ENCODE measurements around the gene ATP1B1. TPM values are rescaled to one million over a fixed set of nuclear protein-coding genes. Genes with fewer than 3 reads are reported as not detected.

ATP1B1 gene
- total and polyA plus RNA-seq, 11 donors: 165 to 640 (median 339) TPM

DNA sequence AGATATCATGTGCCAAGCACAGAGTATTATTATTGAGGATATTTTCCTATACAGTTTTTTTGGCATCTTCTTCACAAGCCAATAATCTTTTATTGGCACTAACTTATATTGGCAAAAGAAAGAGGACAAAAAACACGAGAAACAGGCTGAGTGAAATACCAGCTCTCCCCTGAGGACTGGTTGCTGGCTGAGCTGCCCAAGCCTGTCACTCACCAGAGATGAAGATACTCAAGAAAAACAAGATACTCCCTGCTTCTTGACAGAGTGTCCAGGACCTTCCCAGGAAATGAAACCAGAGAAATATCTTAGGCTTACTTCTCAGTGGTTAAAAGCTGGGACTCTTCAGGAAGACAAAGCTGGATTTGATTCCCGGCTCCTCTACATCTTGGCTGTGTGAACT, 35.9 kb upstream of the ATP1B1 start:
- H3K9me3 ChIP-seq: peaks cover 0 to 22% (median 10%) of the 10 kb centered on the region in 12 donors
- 44 to 71% (median 61%) methylated on average over 2 of the region's 2 CpGs for WGBS, 4 donors
- ATAC-seq (no peak), DNase-seq (no peak)
- no peak overlapping the region for H3K4me3 ChIP-seq
- peaks cover 0 to 5% (median 0%) of the 10 kb centered on the region in 12 donors for H3K4me1 ChIP-seq
- no peak for TF ChIP-seq POLR2A (IDR thresholded peaks at IDR 0.05)
- TF ChIP-seq, protein P1, sequence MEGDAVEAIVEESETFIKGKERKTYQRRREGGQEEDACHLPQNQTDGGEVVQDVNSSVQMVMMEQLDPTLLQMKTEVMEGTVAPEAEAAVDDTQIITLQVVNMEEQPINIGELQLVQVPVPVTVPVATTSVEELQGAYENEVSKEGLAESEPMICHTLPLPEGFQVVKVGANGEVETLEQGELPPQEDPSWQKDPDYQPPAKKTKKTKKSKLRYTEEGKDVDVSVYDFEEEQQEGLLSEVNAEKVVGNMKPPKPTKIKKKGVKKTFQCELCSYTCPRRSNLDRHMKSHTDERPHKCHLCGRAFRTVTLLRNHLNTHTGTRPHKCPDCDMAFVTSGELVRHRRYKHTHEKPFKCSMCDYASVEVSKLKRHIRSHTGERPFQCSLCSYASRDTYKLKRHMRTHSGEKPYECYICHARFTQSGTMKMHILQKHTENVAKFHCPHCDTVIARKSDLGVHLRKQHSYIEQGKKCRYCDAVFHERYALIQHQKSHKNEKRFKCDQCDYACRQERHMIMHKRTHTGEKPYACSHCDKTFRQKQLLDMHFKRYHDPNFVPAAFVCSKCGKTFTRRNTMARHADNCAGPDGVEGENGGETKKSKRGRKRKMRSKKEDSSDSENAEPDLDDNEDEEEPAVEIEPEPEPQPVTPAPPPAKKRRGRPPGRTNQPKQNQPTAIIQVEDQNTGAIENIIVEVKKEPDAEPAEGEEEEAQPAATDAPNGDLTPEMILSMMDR (IDR thresholded peaks at IDR 0.05): no peak
- H3K27me3 ChIP-seq: no peaks in the 10 kb centered on the region
- no peaks in the 10 kb centered on the region for H3K36me3 ChIP-seq
- intact Hi-C loops (cut with DNase I): no loop called here
- no peak overlapping the region for H3K27ac ChIP-seq

DNA sequence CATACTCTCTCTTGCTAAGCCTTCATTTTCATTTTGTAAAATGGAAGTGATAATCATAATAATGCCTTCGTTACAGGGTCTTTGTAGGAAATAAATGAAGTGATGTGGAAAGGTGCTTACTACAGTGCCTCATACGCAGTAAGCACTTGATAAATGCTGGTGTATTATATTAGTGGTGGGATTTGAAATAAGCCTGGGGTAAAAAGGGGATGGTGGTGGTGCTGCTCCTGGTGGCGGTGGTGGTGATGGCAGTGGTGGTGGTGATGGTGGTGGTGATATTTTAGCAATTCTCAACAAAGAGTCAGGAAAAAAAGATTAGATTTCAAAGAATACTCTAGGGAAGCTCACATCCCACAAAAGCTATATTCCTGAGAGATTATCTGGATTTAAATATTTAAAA, 35.5 kb upstream of the ATP1B1 start:
- DNase-seq (no peak), ATAC-seq (no peak)
- intact Hi-C loops (cut with DNase I): no loop called here
- TF ChIP-seq, protein P1 (IDR thresholded peaks at IDR 0.05): no peak
- no peak for TF ChIP-seq POLR2A (IDR thresholded peaks at IDR 0.05)
- Histone ChIP-seq H3K27me3 (no peaks in the 10 kb centered on the region), H3K4me3 (no peak overlapping the region), H3K36me3 (no peaks in the 10 kb centered on the region), H3K4me1 (peaks cover 0 to 5% (median 0%) of the 10 kb centered on the region in 12 donors), H3K27ac (no peak overlapping the region), H3K9me3 (peaks cover 0 to 22% (median 10%) of the 10 kb centered on the region in 12 donors)
- 86 to 90% (median 87%) methylated on average over 3 of the region's 3 CpGs for WGBS, 4 donors

DNA sequence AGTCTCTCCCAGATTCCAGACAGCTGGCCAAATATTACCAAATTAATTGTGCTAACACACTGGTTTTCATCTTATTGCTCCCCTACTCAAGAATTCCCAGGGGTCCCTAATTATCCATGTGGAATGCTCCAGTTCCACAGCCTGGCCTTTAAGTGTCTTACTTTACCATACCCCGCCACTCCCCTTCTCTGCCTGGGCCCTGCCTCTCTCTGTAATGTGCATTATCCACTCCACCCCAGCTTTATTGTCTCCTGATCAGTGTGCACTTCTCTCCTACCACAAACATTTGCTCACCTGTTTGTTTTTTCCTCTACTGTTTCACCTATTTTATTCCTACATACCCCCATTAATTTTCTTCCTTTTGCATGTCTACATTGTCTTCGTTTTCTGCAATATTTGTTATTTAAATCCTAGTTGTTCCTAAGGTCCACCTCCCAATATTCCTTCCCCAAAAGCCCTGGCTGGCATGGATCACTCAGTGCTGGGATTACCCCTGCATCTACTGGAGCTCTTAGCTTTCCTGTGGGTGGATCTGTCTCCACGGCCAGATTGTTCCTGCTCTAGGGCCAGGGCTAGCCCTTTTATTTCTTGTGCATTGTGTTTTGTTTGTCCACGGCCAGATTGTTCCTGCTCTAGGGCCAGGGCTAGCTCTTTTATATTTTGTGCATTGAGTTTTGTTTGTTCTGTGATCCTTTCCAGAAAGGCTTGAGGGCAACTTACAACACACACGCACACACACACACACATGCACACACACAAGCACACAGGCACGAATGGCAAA, 33.4 kb upstream of the ATP1B1 start:
- Histone ChIP-seq H3K27ac (no peak overlapping the region), H3K4me3 (no peak overlapping the region), H3K27me3 (no peaks in the 10 kb centered on the region), H3K9me3 (peaks cover 0 to 4% (median 0%) of the 10 kb centered on the region in 12 donors), H3K4me1 (peaks cover 0 to 5% (median 0%) of the 10 kb centered on the region in 12 donors), H3K36me3 (no peaks in the 10 kb centered on the region)
- no peak for TF ChIP-seq POLR2A (IDR thresholded peaks at IDR 0.05)
- TF ChIP-seq, protein P1 (IDR thresholded peaks at IDR 0.05): no peak
- no peak for DNase-seq
- whole genome bisulfite sequencing, 4 donors: 75 to 83% (median 80%) methylated on average over 6 of the region's 6 CpGs
- no peak for ATAC-seq
- intact Hi-C loops (cut with DNase I): no loop called here

DNA sequence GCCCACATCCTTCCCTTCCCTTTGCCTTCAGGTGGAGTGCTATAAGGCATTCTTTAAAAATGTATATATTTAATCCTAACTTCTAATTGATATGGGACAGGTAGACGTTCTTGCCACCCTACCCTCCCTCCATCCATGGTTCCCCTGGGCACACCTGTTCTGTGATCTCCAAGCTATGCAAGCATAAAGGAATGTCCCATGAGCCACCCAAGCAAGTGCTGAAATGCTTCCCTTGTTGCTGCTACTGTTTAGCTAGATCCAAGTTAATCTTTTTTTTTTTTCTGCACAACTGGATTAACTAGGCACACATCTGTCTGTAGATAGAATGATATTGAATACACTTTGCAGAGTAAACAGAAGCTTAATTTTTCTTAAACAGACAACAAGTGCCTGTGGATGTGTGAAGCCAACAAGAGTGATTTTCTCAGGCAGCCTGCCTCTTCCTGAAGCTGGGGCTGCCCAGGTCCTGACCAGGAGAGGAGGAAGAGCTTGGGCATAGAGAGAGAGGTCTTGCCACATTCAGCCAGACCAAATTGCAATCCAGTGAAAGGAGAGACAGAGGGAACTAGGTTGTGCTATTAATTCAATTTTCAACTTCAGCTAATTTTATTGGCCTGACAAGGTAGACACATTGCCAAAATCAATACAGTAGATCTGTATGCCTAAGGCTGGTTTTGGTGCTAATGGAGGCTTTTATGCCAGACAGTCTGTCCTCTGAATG, 28.2 kb upstream of the ATP1B1 start:
- Histone ChIP-seq H3K27ac (no peak overlapping the region), H3K27me3 (no peaks in the 10 kb centered on the region), H3K4me1 (no peaks in the 10 kb centered on the region), H3K9me3 (no peaks in the 10 kb centered on the region), H3K4me3 (no peak overlapping the region), H3K36me3 (no peaks in the 10 kb centered on the region)
- DNase-seq: no peak
- no peak for ATAC-seq
- 71 to 83% (median 81%) methylated on average over 1 of the region's 1 CpG for WGBS, 4 donors
- TF ChIP-seq POLR2A (IDR thresholded peaks at IDR 0.05): no peak
- TF ChIP-seq, protein P1 (IDR thresholded peaks at IDR 0.05): no peak
- intact Hi-C loops (cut with DNase I): no loop called here

Data from heart left ventricle (tissue), 16 donors.